HG03066 (cell line): ENCODE measurements around the gene RGS12.
"Not testable (repeated sequence)": the region's sequence is repeated elsewhere in the genome, so short reads cannot be mapped to it uniquely, and the experiment has no call there.

Source experiments
- ATAC-seq: cut with Tn5 transposase; IDR thresholded peaks from one replicate; pipeline ENCODE4 v1.9.1; 2021; ENCODE audit warnings: low read depth; ENCODE audit not compliant: unreplicated experiment

RGS12 gene

DNA sequence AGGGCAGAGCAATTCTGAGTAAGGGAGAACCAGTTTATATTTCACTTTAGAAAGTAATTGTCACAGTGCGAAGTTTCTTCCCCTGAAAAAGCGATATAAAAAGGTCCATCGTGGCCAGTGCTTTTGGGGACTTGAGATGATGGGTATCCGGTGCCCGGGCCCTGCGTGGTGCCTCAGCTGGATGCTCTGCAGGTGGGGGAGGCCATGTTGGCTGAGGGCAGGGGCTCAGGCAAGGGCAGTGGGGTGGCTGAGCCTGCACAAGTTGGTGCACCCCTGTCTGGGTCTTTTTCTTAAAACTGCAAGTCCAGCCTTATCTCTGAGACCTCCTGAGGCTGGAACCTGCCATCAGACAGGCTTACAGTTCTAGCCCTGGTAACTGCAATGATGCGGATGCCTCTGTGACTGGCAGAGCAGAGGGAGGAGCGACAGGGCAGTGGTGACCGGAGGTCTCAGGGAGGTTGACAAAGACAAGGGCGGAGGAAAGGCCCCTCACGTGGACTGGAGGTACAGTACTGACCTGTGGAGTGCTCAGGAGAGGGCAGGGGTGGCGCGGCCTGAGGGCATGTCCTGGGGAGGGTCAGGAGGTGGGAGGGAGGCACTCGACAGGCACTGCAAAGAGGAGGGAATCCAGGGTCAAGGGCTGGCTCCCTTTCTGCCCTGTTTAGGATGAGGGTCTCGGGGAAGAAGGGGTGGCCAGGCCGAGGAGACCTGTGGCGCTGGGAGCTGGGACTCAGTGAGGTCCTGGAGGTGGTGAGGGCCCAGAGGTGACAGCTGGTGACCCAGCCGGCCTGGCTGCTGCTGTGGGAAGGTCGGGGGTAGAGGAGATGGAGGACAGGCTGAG lies 1.8 kb downstream of the RGS12 start:
- no peak for ATAC-seq

- ATAC-seq, result no peak
Measured at GRCh38 chr4:3295837-3296624, 3.2 kb downstream of the RGS12 start.

- no peak for ATAC-seq
Measured at GRCh38 chr4:3296651-3297050, 3.8 kb downstream of the RGS12 start.

DNA sequence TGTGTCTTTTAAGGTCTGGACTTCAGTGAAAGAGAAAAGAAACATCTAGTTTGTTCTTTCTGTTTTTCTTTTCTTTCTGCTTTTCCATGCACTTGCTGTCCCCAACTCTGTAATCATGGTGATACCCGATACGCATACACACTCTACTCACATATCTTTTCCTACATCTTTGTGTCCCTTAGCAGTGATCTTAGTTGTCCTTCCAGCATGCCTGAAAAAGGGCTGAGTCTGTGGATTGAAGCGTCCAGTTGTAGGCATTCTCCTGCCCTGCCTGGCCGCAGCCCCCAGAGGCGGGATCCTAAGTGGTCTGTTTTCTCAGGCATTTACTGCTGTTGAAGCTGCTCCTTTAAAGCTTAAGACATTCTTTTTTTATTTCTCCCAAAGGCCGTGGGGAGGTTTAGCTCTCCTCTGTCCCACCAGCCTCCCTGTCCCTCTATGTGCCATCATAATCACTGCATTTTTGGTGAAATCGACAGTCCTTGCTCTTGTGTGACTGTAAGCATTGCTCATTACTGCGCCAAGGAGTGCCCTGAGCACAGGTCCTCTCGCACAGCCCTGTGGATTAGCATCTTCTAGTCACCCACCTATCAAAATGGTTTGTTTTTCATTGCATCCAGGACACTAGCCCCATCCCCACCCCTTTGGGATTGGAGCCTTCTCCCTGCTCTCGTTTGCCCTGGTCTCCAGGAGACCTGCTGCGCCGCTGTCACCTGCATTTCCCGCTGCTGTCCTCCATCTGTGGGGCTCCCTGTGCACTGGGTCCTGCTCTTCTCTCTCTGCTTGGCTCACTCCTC lies 4.4 kb downstream of the RGS12 start:
- ATAC-seq, result no peak

GRCh38 chr4:3299122-3299975 lies 6.5 kb downstream of the RGS12 start:
- ATAC-seq, result no peak

- ATAC-seq, result no peak
Measured at GRCh38 chr4:3299976-3300671, 7.3 kb downstream of the RGS12 start.

GRCh38 chr4:3300882-3301281 lies 8.1 kb downstream of the RGS12 start:
- not testable (repeated sequence) for ATAC-seq

GRCh38 chr4:3301450-3302172 lies 8.8 kb downstream of the RGS12 start:
- no peak for ATAC-seq

GRCh38 chr4:3302173-3302785 lies 9.5 kb downstream of the RGS12 start:
- no peak for ATAC-seq

- no peak for ATAC-seq
Measured at GRCh38 chr4:3302786-3303564, 10.2 kb downstream of the RGS12 start.

GRCh38 chr4:3303565-3303824 lies 10.7 kb downstream of the RGS12 start:
- no peak for ATAC-seq

DNA sequence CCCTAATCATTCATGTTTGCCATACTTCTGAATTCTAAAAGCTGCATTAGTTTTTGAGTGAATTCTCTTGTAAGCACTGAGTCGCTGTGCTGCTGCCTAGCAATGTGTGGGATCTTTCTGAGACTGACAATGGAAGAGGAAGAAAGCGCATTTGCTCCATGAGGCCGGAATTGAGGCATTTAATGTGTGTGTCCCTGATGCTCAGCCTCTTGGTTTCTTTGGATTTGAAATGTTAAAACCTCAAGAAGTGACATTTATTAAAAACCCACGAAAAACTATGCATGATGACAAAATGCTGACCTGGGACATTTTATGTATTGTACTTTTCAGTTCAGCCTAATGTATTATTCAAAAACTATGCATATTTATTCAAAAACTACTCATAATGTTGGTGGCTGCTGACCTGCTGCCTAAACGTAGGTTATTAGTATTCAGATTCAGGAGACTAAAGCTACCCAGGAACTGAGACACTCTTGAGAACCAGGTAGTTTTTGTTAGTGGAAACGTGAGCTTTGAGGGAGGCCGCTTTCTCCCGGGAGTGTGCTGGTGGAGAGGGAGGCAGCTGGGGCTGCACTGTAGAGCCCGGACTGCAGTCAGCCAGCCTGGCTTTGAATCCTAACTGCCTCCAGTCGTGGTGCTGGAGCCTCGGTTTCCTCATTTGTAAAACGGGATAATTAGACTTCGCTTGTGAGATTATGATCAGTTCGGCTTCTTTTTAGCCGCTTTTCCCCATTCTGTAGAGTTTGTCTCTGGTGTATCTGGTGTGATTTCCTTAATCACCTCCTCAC lies 11.3 kb downstream of the RGS12 start:
- ATAC-seq, result no peak

DNA sequence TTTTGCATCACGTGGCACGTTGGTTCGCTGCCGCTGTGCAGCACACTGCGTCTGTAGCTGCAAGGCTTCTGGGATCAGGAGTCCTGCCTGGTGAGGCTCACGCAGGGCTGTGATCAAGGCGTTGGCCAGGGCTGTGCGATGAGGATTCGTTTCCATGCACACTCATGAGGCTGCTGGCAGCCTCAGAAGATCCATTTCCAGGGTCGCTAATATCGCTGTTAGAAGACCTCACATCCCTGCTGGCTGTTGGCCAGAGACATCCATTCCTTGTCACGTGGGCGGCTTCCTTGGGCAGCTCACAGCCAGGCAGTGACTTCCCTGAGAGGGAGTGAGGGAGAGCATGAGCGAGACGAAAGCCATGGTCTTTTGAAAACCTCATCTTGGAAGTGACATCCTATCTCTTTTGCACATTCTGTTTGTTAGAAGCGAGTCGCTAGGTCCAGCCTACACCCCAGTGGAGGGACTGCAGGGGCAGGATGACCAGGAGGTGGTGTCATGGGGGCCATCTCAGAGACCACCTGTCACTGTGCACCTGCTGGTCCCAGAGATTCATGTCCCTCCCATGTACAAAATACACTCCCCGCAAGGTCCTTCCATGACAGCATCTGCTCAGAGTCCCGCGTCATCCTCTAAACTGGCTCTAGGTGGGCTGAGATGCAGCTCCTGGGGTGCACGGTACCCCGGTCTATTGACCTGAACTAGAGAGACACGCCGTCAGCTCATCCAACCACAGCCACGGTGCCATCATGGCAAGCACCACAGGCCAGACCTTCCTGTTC lies 12.2 kb downstream of the RGS12 start:
- ATAC-seq, result no peak

GRCh38 chr4:3305610-3306371 lies 13.0 kb downstream of the RGS12 start:
- no peak for ATAC-seq

GRCh38 chr4:3306450-3306849 lies 13.6 kb downstream of the RGS12 start:
- ATAC-seq, result no peak

GRCh38 chr4:3307060-3307459 lies 14.2 kb downstream of the RGS12 start:
- no peak for ATAC-seq
